Adrenal gland (tissue), 5 donors: ENCODE results near the gene FOXP3.

Source experiments
- POLR2A ChIP-seq, 2 donors: fragments of 450-650 bp; IDR thresholded peaks; one replicate each; pipeline ENCODE4 v1.6.1; 2017; ENCODE audit warnings: antibody characterized with exemption in 2 of 2, mild to moderate bottlenecking in 2 of 2, moderate library complexity in 1 of 2
- TF ChIP-seq, protein P1 (sequence below), 6 experiments: fragments of 450-650 bp in 4 of 6; fragments of 200-600 bp in 2 of 6; sonication (generic) in 1 of 6; IDR thresholded peaks; 1 replicate in 5 of 6; 2 replicates in 1 of 6; pipeline versions ENCODE4 v1.5.1 to v1.8.0; 2016 to 2021; ENCODE audit warnings: antibody characterized with exemption in 6 of 6, mild to moderate bottlenecking in 2 of 6, moderate library complexity in 1 of 6
- donor health status: DM: no; HTN: no; CAD: no.

DNA sequence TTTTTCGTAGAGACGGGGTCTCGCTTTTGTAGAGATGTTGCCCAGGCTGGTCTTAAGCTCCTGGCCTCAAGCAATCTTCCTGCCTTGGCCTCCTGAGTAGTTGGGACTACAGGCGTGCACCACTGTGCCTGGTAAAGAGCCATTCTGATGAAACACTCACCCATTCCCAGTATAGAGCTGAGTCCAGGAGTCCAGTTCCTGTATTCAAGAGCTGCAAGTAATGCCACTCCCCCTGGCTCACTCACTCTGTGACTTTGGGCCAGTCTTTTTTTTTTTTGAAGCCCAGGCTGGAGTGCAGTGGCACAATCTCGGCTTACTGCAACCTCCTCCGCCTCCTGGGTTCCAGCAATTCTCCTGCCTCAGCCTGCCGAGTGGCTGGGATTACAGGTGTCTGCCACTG lies 25.8 kb downstream of the FOXP3 start:
- no peak for TF ChIP-seq POLR2A (IDR thresholded peaks at IDR 0.05)
- TF ChIP-seq, protein P1, sequence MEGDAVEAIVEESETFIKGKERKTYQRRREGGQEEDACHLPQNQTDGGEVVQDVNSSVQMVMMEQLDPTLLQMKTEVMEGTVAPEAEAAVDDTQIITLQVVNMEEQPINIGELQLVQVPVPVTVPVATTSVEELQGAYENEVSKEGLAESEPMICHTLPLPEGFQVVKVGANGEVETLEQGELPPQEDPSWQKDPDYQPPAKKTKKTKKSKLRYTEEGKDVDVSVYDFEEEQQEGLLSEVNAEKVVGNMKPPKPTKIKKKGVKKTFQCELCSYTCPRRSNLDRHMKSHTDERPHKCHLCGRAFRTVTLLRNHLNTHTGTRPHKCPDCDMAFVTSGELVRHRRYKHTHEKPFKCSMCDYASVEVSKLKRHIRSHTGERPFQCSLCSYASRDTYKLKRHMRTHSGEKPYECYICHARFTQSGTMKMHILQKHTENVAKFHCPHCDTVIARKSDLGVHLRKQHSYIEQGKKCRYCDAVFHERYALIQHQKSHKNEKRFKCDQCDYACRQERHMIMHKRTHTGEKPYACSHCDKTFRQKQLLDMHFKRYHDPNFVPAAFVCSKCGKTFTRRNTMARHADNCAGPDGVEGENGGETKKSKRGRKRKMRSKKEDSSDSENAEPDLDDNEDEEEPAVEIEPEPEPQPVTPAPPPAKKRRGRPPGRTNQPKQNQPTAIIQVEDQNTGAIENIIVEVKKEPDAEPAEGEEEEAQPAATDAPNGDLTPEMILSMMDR (IDR thresholded peaks at IDR 0.05): no peak
